NCI-H2171 (cell line): ENCODE results near the gene GBF1.

Source experiments
- DNase-seq: peaks from one replicate; lab custom pipeline; 2025; lab: John Stamatoyannopoulos, UW

GBF1 gene

DNA sequence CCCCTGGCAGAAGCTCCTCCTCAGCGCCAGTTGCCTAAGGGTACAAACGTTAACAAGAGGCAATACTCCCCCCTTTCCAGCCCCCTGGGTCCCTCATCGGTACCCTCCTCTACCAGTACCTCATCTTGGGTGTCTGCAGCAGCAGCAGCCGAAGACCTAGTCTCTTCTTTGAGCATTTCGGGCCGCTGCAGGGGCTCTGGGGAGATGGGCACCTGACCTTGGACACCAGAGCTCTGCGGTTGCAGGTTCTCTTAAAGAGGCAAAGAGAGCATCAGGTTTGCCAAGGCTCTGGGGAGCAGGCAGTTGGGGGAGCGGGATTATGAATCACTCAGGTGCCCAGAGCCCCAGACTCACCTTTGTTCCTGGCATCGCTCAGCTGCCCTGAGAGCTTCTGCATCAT is 178.8 kb downstream of the GBF1 start:
- no peak for DNase-seq

DNA sequence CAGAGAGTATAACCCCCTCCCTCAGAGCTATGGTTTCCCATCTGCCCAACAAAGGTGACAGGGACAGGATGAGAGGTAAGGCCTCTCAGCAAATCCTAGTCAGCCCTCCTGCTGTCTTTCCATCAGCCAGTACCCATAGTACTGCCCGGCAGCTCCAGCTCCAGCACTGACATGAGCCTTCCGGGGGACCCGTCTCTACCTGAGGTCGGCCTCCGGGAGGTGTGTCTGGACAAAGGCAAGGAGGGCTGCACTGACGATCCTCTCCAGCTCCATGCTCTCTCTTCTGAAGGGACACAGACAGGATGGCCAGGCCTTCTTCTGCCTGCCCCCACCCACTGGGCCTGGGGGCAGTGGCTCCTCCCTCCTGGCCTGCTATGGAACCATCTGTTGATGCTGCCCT is 179.6 kb downstream of the GBF1 start:
- DNase-seq: no peak

DNA sequence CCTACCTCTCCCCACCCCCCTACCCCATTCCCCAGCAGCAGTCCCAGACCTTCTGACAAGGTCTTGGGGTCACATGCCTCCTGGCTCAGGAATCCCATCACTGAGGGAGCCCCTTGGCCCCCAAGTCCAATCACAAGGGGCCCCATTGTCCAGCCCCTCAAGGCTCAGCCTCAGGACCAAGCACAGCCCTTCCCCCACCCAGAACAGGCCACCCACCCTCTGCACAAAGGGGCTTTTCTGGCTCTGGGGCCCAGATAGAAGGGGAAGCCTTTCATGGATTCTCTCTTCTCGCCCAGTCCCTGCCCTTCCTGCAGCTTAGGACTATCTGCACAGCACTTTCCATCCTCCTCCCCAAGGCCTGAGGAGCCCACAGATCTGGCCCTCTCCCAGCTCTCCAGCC is 180.1 kb downstream of the GBF1 start:
- DNase-seq: no peak

DNA sequence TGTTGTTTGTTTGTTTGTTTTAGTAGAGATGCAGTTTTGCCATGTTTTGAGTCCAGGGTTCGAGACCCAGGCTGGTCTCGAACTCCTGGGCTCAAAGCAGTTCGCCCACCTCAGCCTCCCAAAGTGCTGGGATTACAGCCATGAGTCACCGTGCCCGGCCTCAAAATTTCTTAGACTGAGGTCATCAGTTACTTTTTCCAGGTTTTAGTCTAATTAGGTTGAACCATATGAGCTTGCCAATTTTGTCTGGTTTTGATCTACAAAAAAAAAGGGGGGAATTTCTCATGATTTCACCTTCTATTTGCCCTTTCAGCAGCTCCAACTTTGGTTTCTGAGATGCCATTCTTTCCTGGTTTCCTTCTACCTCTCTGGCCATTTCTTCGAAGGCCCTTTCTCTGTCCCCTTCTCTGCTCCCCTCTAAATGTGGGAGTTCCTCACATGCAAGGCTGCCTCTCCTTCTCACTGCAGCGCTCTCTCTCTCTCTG is 181.5 kb downstream of the GBF1 start:
- no peak for DNase-seq

DNA sequence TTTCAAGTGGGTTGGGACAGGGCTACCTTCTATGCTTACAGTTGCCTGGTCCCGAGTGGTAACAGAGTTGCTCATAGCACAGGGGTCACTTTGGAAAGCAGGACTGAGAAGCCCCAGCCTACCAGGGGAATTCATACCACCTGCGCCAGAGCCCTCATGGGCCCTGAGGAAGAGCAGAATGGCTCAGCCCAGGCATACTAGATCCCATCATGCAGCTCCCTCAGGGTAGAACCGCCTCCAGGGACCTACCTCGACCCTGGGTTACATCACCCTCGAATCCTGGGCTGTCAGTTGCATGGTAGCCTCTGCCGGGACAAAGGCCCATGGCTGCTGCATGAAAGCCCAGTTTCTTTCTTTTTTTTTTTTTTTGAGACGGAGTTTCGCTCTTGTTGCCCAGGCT is 184.1 kb downstream of the GBF1 start:
- DNase-seq: no peak

DNA sequence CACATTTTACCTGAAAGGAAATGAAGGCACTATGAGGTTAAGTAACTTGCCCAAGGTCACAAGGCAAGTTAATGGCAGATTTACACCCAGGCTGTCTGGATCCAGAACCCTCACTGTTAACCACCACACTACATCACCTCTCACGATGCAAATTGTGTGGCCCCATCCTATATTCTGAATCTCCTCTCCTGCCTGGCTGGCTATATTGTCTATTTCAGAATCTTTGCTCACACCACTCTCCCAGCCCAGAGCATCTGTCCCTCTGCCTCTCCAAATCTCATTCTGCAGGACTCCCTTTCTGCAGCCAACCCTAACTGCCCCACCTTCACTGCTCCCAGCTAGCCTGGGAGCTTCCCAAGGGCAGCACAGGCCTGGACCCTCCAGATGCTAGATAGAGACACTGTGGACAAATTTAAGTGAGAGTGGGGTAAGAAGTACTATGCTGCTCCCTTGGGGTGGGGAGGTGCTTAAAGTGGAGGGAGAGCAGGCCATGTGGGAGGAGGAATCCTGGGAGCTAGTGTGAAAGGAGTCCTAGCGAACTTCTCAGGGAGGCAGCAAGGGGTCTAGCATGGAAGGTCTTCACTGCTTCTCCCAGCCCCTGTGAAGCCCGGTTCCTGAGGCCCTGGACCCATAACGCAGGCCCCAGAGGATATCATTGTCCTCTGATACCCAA is 186.3 kb downstream of the GBF1 start:
- no peak for DNase-seq
